Large intestine (tissue), 3 donors: ENCODE results near the gene RIMKLB. TPM values are rescaled to one million over a fixed set of nuclear protein-coding genes. Genes with fewer than 3 reads are reported as not detected.
"Not testable (repeated sequence)": the region's sequence is repeated elsewhere in the genome, so short reads cannot be mapped to it uniquely, and the experiment has no call there.

Experiments
- DNase-seq, 2 donors: peaks; one replicate each; pipeline versions ENCODE4 v3.0.0 to v3.0.0-alpha.2; 2013
- H3K27ac ChIP-seq: one replicate; pipeline ENCODE4 v1.5.1; 2013; ENCODE audit warnings: low read length
- H3K27me3 ChIP-seq: 2 replicates; pipeline ENCODE4 v1.6.1; 2013; ENCODE audit warnings: low read length; ENCODE audit not compliant: control insufficient read depth, insufficient read depth
- H3K36me3 ChIP-seq: 2 replicates; pipeline ENCODE4 v1.6.1; 2013; ENCODE audit warnings: low read length; ENCODE audit not compliant: control insufficient read depth, insufficient read depth
- H3K4me1 ChIP-seq: one replicate; pipeline ENCODE4 v1.6.1; 2013; ENCODE audit warnings: low read length; ENCODE audit not compliant: control insufficient read depth, insufficient read depth
- H3K4me3 ChIP-seq: one replicate; pipeline ENCODE4 v1.5.1; 2013; ENCODE audit warnings: low read length
- H3K9me3 ChIP-seq: one replicate; pipeline ENCODE4 v1.6.1; 2013; ENCODE audit warnings: mild to moderate bottlenecking, low read depth, low read length, moderate library complexity; ENCODE audit not compliant: control insufficient read depth
- WGBS: methylation state at CpG from one replicate; pipeline ENCODE4 v1.1.5; 2013; ENCODE audit warnings: low lambda C conversion rate; ENCODE audit not compliant: insufficient coverage; 5-methylcytosine and 5-hydroxymethylcytosine counted together
- polyA plus RNA-seq: library from polyadenylated mRNA; unstranded; fragments of 120-200 nt; gene quantifications from one replicate; pipeline ENCODE4 v1.2.1, GENCODE V29; 2013

Gene RIMKLB
- polyA plus RNA-seq, 1 donor = 65.2 TPM

DNA sequence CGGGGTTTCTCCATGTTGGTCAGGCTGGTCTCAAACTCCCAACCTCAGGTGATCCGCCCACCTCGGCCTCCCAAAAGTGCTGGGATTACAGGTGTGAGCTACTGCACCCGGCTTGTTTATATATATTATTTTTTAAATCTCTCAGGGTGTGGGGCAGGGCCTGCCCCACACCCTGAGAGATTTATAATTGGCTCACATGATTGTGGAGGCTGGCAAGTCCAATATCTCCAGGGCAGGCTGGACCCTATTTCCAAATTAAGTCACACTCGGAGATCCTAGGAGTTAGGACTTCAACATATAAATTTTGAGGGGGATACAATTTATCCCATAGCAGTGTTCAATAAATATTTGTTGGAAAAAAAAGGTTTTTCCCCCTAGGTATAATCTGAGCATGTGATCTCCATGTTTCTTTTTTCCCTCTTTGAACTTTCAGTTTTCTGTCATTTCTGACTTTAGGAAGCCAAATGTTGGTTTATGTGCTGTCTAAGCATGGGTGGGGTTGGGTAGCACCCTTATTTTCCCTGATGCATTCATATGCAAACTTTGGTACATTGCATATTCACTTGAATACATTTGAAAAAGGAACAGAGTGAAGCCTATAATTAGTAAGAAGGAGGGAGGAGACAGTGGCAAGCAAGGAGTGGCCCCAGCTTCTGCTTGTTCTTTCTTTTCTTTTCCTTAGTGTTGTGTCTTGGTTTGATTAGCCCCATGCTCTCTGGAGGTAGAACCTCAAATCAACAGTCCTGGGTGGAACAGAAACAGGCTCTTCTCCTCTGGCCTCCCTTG, 116.0 kb downstream of the RIMKLB start:
- WGBS = no CpG with 5 or more reads among the region's 5 CpGs
- DNase-seq = no peak
- H3K9me3 ChIP-seq = no peaks in the 10 kb centered on the region
- no peak overlapping the region for H3K4me3 ChIP-seq
- no peaks in the 10 kb centered on the region for H3K36me3 ChIP-seq
- no peaks in the 10 kb centered on the region for H3K4me1 ChIP-seq
- H3K27me3 ChIP-seq = no peaks in the 10 kb centered on the region
- no peak overlapping the region for H3K27ac ChIP-seq

DNA sequence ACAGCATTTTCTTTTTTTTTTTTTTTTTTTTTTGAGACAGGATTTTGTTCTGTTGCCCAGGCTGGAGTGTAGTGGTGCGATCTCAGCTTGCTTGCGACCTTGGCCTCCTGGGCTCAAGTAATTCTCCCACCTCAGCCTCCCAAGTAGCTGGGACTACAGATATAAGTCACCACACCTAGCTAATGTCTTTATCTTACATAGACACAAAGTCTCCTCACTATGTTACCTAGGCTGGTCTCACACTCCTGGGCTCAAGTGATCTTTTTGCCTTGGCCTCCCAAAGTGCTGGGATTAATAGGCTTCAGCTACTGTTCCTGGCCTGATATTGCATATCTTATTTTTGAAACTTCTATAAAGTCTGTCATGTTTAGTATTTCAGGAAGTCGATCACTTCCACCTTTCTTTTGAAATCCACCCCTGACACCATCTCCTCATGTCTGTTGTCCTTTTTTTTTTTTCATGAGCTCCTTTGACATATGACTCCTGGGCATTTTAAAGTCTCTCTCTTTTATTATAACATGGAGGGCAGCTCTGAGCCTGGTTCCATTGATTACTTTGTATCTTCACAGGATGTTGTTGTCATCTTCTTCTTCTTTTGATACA, 118.8 kb downstream of the RIMKLB start:
- Histone ChIP-seq H3K36me3 (no peaks in the 10 kb centered on the region), H3K9me3 (no peaks in the 10 kb centered on the region), H3K4me3 (no peak overlapping the region), H3K27ac (no peak overlapping the region), H3K27me3 (no peaks in the 10 kb centered on the region), H3K4me1 (no peaks in the 10 kb centered on the region)
- no peak for DNase-seq
- 100% methylated on average over 1 of the region's 3 CpGs for WGBS

DNA sequence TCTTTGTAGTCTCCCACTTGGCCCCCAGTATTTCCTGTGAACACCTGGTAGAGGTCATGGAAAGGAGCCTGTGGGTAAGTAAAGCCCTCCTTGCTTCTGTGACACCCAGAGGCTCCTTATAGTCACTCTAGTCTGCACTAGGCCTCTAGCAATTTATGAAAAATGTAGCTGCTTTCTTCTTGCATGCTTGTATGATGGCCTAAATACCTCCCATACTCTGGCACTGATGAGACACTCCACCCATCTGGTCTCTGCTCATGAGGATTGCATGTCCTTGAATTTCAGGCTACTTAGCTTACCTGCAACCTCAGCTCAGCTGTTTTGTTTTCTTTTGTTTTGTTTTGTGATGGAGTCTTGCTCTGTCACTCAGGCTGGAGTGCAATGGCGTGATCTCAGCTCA, 120.1 kb downstream of the RIMKLB start:
- H3K4me1 ChIP-seq = no peaks in the 10 kb centered on the region
- DNase-seq = no peak
- no CpG with 5 or more reads among the region's 1 CpG for WGBS
- no peaks in the 10 kb centered on the region for H3K36me3 ChIP-seq
- no peak overlapping the region for H3K27ac ChIP-seq
- no peaks in the 10 kb centered on the region for H3K27me3 ChIP-seq
- no peaks in the 10 kb centered on the region for H3K9me3 ChIP-seq
- H3K4me3 ChIP-seq = no peak overlapping the region

DNA sequence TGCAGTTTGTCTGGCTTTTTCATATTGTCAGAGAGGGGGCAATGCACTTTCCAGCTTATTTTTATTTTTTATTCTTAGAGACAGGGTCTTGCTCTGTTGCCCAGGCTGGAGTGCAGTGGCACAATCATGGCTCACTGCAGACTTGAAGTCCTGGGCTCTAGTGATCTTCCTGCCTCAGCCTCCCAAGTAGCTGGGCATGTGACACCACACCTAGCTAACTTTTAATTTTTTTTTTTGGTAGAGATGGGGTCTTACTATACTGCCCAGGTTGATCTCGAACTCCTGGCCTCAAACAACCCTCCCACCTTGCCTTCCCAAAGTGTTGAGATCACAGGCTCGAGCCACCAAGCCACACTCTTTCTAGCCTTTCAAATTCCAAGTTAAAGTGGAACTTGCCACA, 120.7 kb downstream of the RIMKLB start:
- no peak for DNase-seq
- Histone ChIP-seq H3K27me3 (no peaks in the 10 kb centered on the region), H3K4me1 (no peaks in the 10 kb centered on the region), H3K27ac (no peak overlapping the region), H3K36me3 (no peaks in the 10 kb centered on the region), H3K9me3 (no peaks in the 10 kb centered on the region), H3K4me3 (no peak overlapping the region)
- WGBS = 100% methylated on average over 2 of the region's 2 CpGs

DNA sequence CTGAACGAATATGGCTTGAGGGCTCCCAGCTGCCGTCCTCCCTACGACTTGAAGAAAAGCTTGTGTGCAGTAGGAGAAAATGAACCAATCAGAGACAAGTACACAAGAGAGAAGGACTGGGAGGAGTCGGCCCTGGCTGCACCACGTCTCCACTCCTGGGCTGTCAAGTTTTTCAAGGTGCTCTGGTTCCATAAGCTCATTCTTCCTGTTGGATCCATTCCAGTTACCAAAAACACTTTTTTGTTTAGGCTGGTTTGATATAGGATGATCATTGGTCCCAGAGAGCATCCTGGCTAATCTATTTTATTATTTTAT, 121.8 kb downstream of the RIMKLB start:
- Histone ChIP-seq H3K36me3 (no peaks in the 10 kb centered on the region), H3K4me1 (no peaks in the 10 kb centered on the region), H3K4me3 (no peak overlapping the region), H3K27me3 (no peaks in the 10 kb centered on the region), H3K9me3 (no peaks in the 10 kb centered on the region), H3K27ac (no peak overlapping the region)
- no CpG with 5 or more reads among the region's 5 CpGs for WGBS
- DNase-seq = no peak

DNA sequence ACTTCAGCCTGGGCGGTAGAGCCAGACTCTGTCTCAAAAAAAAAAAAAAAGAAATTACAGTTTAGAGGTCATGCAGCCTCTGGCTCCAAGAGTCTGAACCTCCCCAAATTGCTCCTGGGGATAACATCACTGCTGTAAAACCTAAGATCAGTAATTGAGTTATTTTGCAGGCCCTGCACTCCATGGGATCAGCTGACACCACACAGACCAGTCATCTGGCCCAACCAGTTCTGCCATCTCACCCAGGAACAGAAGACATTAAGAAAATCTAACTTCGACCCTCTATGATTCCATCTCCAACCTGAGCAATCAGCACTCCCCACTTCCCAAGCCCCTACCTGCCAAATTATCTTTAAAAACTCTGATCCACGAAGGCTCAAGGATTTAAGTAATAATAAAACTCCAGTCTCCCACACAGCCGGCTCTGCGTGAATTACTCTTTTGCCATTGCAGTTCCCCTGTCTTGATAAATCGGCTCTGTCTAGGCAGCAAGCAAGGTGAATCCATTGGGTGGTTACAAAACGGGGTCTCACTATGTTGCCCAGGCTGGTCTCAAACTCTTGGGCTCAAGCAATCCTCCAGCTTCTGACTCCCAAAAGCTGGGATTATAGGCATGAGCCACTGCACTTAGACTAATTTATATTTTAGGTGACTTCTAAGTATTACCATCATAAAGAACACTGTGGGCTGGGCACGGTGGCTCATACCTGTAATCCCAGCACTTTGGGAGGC, 123.1 kb downstream of the RIMKLB start:
- not testable (repeated sequence) for DNase-seq, H3K4me3 ChIP-seq, H3K27me3 ChIP-seq, H3K27ac ChIP-seq, H3K4me1 ChIP-seq, H3K9me3 ChIP-seq, H3K36me3 ChIP-seq
- WGBS = no CpG with 5 or more reads among the region's 8 CpGs

DNA sequence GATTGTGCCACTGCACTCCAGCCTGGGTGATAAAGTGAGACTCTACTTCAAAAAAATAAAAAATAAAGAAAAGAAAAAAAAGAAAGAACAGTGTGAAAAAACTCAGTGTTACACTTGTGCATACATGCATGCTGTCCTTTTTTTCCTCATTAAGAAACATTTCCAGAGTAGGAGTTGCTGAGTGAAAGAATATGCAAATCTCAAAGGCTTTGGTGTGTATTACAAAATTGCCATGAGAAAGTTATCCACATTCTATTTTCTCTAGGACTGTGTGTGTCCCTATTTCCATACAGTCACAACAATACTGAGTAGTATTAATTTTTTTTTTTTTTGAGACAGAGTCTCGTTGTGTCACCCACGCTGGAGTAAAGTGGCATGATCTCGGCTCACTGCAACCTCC, 123.8 kb downstream of the RIMKLB start:
- Histone ChIP-seq H3K4me3 (no peak overlapping the region), H3K27ac (no peak overlapping the region), H3K4me1 (no peaks in the 10 kb centered on the region), H3K9me3 (no peaks in the 10 kb centered on the region), H3K36me3 (no peaks in the 10 kb centered on the region), H3K27me3 (no peaks in the 10 kb centered on the region)
- WGBS = no CpG with 5 or more reads among the region's 3 CpGs
- DNase-seq = no peak

DNA sequence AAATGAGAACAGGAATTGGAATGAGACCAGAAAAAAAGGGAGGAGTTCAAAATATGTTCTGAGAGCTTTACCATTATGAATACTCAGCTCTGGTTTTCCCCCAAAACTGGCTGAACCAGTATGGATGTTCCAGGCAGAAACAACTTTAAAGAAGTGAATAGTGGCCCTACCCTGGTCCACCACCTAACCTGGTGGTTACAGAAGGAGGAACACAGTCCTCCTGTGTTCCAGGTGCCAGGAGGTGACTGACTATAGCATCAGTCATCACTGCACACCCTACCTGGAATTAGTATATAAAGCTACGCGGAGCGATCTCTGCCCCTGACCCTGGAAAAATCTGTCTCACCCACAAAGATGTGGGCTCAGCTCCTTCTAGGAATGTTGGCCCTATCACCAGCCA, 124.5 kb downstream of the RIMKLB start, which contains the start of gene A2ML1:
TSS of gene A2ML1 (plus strand) at position 324 of the 400 bp plus-strand sequence. CDS start at position 355, 31 bp downstream.
- no peak for DNase-seq
- no peaks in the 10 kb centered on the region for H3K36me3 ChIP-seq
- H3K4me1 ChIP-seq = no peaks in the 10 kb centered on the region
- no peak within 1 kb of the TSS for H3K4me3 ChIP-seq
- no peaks in the 10 kb centered on the region for H3K9me3 ChIP-seq
- no peaks in the 10 kb centered on the region for H3K27me3 ChIP-seq
- whole genome bisulfite sequencing = no CpG with 5 or more reads among the region's 3 CpGs
- H3K27ac ChIP-seq = no peak within 1 kb of the TSS

DNA sequence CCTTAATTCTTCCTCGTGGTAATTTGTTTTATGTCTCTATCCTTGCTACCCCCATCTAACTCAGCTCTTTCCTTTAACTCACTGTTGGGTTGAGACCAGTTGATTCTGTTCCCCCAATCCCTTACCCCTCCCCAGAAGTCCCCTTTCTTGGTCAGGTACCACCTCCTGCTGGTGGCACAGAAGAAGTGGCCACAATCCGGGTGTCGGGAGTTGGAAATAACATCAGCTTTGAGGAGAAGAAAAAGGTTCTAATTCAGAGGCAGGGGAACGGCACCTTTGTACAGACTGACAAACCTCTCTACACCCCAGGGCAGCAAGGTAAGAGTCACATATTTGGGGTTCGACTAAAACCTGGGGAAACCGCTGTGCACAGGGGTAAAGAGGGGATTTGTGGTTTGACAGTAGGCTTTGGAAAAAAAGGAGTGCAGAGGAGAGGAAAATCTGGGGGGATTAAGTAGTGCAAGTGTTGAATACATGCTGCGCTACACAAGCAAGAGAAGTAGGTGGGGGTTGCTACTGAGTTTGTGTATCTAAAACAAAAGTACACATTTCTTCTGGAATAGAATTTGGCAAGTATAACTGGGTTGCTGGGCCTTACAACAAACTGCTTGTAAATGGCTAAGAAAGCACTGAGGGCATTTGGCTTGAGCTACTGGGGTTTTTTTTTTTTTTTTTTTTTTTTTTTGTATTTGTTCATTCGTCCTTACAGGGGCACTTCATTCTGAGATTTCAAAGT, 125.9 kb downstream of the RIMKLB start:
- Histone ChIP-seq H3K4me1 (no peaks in the 10 kb centered on the region), H3K36me3 (no peaks in the 10 kb centered on the region), H3K27ac (no peak overlapping the region), H3K9me3 (no peaks in the 10 kb centered on the region), H3K27me3 (no peaks in the 10 kb centered on the region), H3K4me3 (no peak overlapping the region)
- DNase-seq = no peak
- WGBS = 20% methylated on average over 1 of the region's 8 CpGs

DNA sequence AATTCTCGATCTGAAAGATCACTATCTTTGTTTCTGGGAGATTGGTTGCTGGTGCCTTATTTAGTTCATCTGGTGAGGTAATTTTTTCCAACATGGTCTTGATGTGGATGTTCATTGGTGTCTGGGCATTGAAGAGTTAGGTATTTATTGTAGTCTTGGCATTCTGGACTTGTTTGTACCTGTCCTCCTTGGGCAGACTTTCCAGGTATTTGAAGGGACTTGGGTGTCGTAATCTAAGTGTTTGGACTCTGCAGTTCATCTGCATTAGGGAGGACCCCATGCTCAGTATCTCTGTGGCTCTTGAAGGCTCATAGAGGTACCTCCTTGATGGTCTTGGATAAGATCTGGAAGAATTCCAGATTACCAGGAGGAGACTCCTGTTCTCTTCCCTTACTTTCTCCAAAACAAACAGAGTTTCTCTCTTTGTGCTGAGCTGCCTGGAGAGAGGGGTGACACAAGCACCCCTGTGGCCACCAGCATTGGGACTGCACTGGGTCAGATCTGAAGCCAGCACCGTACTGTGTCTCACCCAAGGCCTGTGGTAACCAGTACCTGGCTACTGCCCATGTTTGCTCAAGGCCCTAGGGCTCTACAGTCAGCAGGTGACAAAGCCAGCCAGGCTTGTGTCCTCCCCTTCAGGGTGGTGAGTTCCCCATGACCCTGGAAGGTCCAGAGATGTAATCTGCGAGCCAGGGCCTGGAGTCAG, 129.9 kb downstream of the RIMKLB start:
- H3K36me3 ChIP-seq = no peaks in the 10 kb centered on the region
- no CpG with 5 or more reads among the region's 4 CpGs for WGBS
- no peaks in the 10 kb centered on the region for H3K4me1 ChIP-seq
- no peaks in the 10 kb centered on the region for H3K9me3 ChIP-seq
- no peak overlapping the region for H3K4me3 ChIP-seq
- H3K27ac ChIP-seq = no peak overlapping the region
- DNase-seq = no peak
- H3K27me3 ChIP-seq = no peaks in the 10 kb centered on the region
